ENCODE results near the gene CTSA.

DNA sequence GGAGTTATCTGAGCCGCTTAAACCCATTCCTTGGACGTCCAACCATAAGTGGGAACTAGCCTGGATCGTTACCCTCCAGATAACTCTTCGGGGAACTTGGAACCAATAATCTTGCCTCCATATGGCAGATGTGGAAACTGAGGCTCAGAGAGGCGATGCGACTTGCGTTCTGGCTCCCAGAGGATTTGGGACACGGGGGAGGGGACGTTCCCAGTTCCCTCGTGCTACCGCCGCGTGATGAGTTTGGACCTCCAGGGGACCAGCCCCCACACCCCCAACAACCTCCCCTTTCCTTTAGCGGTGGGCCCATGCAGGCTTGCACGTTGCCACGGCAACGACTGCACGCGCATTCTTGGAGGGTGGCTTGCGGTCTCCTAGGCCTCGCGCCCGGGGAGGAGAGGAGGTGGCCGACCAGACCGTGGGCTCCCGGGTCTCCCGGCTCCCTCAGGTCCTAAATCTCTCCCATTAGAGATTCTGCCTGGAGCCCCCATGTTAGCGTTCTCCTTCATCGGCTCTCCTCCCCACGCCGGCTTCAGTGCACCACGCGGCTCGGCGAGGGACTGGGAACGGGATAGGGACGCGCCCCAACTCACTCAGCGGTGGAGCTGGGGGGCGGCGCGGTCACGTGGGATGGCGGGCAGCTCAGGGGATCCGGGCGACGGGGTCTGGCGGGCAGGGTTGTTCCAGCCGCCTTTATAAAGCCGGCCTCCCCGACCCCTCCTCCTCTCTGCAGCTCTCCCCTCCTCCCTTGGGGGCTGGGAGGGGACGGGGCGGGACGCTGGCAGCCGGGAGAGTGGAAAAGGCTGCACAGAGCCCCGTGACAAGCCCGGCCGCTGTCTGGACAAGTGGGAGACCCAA, 20.6 kb downstream of the CTSA start, which contains the start of gene PLTP:
- no peak for TF ChIP-seq CTCF (IDR thresholded peaks at IDR 0.05 in 8 of 11, conservative IDR thresholded peaks at IDR 0.05 in 3 of 11)
- no peak for TF ChIP-seq POLR2A (IDR thresholded peaks at IDR 0.05)
